NCI-H460 (cell line): ENCODE results near the gene TRPM1. TPM values are rescaled to one million over a fixed set of nuclear protein-coding genes. Genes with fewer than 3 reads are reported as not detected.

ENCODE experiments used
- DNase-seq: peaks from one replicate; pipeline ENCODE4 v3.0.0-alpha.2; 2016; ENCODE audit warnings: low read depth; ENCODE audit errors: extremely low read depth
- total RNA-seq: library from RNA; depleted of rRNA; stranded (reverse); fragments of >200 nt; shearing (Covaris generic); gene quantifications from 2 replicates; pipeline ENCODE4 v1.2.3, GENCODE V29; 2014

Gene TRPM1
- total RNA-seq, 1 experiment from 2014 or later, result not detected

DNA sequence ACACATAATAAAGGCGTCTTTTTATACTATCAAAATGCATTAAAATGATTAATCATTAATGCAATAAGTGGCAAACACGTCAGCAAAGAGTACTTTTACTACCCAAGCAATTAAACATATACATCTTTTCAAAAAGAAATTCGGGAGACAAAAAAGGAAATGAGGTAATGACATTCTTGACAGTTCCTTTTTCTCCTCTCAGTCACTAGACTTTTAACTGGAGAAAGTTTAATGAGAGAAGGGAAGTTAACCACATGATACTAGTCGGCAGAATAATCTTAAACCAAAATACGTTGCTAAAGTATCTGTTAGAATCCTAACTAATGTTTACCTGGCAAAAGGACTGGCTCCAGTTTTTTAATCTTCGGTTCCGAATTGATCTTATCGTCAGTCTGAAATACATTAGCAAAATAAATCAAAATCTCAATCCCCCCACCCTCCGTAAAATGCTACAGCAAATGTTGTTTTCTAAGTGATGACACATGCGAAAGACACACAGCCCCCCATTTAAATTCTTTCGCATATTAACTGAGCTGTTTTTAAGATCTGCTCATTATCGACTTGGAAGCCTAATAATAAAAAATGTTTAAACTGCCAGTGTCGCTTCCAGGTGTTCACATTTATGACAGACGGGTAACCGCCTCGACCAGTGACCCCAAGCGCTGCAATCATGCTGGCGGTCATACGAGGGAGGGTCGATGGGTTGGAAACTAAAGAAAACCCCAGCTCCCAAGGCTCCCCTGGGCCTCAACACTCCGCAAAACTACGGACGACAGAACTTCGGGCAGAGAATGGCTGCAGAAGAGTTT lies 110.9 kb downstream of the TRPM1 start:
- DNase-seq, result peak; percentile 4

DNA sequence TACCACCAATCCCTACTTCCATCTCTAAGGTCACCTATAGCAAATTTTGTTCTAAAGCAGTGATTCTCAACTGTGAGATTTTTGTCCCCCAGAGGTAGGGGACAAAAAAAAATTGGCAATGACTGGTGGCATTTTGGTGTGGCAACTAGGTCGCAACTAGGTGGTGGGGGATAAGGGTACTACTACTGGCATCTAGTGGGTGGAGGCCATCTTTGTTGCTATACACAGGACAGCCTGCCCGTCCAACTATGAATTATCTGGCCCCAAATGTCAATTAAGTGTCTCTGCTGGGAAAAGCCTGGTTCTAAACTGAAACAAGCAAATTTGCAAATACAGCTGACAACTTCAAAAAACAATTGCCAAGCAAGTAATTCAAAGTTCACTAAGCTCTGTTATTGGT lies 111.5 kb downstream of the TRPM1 start:
- DNase-seq, result no peak

DNA sequence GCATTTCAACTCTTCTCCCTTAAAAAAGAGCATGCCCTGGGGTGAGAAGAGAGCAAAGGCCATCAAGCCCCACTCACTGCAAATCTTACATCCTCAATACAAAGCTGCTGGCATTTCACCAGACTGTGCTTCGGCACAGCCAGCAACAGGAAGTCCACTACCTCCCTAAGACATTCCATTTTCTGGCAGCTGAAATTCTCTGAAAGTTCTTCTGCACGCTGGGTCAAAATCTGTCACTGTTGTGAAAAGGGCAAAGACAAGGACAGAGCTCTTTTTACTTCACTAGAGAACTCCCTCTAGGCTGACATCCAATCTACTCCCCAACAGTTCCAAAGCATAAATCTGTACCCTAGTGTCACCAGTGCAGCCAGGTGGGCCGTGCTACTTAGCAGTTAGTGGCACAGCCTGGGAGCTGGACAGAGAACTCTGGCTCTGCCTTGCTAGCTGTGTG lies 116.4 kb downstream of the TRPM1 start:
- no peak for DNase-seq

DNA sequence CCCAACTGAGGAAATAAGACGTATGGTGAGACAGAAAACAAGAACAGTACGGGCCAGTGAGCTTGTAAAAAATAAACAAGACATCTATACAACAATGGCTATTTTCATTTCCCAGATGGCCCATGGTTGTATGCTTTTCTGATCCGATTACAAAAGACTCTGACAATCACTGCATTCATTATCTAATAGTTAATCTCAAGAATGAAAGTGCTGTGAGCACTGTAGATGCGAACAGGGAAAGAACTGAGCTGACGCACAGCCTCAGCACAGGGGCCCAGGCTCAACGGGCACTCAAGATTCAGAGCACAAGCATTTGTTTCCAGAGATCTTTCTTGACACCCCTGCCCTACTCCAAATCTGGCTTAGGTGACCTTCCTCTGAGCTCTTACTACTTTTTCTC lies 117.0 kb downstream of the TRPM1 start:
- DNase-seq, result no peak

DNA sequence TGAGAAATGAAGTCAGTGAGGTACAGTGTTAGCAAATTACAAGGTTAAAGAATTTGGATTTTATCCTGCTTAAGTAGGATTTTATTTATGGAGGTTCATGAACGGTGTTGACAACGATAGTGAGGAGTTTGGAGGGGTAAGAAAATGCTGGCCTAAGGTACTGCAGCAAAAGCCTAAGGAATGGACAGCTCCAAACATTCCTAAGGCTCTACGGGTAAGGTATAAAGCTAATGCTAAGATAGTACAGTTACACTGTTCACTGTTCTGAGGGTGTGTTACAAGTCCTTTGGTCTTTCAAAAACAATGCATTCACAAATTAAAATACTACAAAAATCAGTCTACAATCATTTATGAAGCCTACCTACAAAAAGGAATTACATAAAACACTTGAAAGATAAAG lies 117.4 kb downstream of the TRPM1 start:
- DNase-seq, result no peak

DNA sequence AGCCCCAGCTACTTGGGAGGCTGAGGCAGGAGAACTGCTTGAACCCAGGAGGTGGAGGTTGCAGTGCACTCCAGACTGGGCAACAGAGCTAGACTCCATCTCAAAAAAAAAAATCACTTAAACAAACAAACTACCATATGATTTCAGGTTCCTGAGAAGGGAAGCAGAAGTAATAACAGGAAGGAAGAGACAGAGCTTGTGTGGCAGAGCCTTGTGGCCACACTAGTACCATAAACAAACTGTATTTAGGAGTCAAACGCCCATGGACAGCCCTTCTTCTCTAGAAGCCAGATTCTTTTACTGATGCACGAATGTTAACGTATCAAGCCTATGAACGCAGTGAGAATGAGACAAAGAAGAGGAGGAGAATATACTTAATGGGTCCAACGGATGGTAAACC lies 122.1 kb downstream of the TRPM1 start:
- DNase-seq, result no peak

DNA sequence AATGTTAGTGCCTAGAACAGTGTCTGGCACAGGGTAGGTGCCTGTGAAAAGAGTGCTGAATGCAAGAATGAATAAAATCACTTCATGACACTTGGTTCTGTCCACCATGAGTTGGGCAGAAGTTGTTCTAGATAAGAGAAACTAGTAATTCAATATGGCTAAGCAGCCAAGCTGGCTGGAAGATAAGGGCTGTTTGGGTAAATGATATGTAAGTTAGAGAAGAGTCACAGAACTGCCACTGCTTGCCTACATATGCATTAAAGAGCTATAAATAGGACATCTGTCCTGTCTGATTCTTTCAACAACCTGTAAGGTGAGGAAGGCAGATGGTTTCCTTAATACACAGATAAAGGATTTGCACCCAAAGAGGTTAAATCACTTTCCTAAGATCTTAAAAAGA lies 123.2 kb downstream of the TRPM1 start:
- DNase-seq, result no peak

DNA sequence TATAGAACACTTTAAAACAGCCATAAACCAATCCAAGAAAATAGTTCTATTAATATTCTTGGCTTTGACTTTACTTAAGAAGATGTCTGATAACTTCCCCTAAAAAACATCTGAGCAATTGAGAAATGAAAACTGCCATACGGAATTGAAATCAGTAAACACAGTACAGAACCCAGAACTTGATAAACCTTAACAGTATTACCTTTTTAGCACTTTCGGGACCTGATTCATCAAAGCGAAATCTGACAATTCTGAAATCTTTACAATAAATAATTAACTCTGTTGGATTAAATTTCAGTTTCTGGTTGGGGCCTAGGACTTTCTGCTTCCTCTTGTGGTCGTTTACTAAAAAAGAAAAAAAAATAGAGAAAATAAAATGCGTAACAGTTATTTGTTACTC lies 127.4 kb downstream of the TRPM1 start:
- DNase-seq, result no peak

DNA sequence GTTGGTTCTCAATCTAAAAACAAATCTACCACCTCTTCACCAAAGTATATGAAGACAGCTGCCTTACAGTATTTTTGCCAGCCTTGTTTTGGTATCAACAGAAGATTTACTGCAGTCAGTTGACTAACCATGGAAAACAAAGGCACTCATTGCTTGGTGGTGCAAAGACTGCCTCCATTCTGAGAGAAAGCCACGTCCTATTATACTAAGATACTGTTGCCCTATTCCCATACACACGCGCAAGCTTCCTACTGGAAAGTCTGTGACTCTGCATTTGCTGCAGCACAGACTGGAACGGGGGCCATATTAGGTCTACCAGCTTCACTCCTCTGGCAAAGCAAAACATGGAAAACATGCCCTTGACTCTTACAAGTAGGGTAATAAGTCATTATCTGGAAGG lies 128.1 kb downstream of the TRPM1 start:
- no peak for DNase-seq

DNA sequence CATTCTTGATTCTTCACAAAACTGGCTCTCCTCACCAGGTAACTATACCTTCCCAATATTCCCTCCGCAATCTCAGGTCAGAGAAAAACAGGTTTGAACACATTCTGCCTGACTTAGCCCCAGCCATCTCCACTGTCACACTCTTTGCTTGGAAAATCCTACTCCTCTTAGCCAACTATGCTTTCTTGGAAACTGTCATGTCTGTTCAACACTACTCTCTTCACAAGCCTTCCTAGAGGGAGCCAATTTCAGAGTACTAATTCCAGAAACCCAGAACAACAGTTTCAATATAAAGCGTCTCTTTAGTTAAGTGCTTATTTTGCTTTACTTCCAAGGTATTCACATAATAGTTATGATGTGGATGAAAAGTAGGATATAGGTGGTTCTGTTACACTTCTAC lies 131.8 kb downstream of the TRPM1 start:
- DNase-seq, result no peak

DNA sequence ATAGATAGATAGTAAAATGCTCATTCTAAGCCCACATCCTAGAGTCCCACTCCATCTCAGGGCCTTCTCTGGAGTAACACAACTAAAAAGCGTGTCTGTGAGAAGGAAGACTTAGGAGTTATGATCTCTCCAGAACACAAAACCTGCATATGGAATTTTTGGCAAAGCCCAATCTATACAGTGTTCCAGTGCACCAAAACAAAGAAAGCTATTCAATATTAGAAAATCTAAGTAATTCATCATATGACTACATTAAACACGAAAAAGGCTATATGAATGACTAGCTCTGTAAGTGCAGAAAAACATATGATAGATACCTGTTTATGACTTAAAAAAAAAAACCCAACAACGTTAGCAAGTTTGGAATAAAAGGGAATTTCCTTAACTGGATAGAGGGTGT lies 137.8 kb downstream of the TRPM1 start:
- DNase-seq, result no peak

DNA sequence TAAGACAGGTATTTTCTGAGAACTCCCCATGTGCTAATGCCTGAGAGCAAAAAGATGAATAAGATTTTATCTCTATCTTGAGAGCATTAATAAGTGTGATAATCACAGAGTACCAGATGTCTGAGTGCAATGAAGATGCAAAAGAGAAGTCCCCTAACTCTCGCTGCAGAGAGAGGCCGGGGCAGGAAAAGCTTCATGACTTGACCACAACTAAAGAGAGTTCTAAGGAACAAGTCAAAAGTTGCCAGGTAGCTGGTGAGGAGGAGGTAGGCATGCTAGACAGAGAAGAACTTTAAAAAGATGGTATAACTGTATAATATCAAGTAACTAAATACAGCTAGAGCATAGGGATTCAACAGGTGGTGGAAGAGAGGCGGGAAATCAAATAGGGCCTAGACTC lies 138.9 kb downstream of the TRPM1 start:
- DNase-seq, result no peak

DNA sequence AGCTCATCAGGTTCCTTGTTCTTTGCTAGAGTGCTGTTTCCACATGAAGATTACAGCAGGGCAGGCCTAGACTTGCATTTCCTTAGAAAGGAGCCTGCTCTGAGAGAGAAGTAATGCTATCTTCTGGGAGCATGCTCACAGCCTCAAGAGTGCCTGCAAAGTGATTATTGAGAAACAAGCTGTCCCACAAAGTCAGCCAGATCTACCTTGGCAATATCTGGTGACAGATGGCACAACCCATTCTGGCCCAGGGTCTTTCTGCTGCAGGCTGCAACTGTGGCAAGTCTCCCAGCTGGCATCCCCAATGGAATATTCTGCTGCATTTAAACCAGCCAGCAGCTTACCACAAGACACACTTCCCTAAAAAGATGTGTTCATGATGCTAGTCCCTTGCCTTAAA lies 139.4 kb downstream of the TRPM1 start:
- no peak for DNase-seq

DNA sequence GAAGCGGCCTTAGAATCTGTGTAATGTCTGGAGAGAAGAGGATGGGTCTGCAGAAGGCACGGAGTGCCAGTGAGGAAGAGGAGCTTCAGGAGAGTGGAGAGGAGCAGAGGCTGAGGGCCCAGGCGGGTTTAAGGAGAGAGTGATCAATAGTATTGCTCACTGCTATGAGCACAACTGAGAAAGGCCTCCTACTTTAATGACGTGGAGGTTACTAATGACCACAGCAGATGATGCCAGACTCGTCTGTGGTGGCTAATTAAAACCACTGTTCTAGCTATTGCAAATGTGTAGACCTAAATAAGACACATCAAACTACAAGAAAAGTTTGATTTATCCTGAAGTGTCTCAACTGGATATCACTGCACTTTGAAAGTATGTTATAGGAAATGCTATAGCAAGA lies 143.3 kb downstream of the TRPM1 start:
- DNase-seq, result no peak

DNA sequence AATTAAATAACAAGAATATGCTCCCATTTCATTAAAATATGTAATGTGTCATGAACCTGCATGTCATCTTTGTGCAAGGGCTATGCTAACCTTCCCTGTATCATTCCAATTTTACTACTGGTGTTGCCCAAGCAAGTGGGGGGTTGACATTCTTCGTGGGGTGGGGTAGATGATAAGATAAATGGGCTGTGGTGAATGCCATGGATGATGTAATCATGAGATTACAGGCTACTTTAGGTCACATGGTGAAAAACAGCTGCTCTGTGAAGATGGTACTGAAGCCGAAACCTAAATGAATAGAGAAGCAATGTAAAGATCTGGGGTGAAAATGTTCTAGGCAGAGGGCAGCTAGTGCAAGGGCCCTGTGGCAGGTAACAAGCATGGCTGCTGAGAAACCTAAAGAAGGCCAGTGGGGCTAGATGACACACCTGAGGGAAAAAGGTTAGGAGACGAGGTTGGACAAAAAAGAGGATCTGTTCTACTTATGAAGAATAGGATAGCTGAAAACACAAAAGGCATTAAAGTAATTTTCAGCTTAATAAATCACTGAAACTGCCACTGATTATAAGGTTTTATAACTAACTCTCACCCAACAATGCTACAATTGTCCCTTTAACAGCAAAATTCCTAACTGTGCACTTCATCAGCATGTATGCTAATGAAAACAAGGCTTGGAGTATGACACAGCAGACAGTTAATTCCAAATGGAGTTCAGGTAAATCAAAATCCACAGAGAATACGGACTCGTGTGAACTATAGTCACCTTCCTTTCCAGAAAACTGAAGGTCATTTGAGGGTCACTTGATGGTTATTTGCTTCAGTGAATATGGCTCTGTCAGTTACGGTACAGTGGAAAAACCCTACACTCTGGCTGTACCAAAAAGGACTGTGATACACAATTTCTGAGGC lies 145.1 kb downstream of the TRPM1 start:
- no peak for DNase-seq

DNA sequence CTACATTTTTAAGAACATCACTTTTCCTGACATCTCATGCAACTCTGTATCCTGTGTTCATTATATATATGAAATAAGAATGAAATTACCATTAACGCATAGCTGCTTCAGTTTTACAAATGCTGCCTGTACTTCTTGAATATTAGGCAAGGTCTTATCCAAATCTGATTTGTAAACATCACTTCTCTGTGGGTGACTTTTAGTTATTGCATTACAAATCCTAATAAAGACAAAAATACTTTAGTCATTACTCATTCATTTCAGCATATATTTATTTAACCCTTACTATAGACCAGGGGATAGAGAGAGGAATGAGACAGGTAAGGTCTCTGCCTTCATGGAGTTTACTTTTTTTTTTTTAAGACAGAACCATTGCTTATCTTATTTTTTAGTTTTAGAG lies 146.9 kb downstream of the TRPM1 start:
- DNase-seq, result no peak

DNA sequence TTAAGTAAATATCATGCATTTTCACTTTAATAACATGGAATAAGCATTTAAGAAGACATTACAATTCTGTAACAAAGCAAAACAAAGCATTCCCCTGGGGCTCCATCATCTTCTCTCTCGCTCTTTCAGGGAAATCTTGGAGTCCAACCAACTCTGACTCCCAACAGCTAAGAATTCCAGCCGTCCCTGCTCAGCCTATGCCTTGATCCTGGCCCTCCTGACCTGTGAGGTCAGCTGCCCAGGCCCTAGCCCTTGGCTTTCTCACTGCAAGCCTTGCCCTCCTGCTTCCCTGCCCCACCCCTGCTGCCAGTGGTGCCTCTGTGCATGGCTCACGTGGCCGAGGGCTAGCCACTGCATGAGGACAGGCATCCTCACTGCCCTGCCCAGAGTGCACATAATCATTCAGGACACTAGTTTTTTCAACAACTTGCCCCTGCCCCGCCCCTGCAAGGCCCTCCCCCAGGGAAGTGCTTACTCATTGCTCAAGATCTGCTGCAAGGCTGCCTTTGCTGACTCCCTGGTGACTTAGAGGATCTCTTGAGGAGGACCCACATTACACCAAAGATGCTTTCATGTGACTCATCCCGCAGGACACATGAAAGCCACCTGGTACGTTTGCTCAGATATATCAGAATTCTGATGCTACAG lies 147.7 kb downstream of the TRPM1 start:
- peak; percentile 53 for DNase-seq

DNA sequence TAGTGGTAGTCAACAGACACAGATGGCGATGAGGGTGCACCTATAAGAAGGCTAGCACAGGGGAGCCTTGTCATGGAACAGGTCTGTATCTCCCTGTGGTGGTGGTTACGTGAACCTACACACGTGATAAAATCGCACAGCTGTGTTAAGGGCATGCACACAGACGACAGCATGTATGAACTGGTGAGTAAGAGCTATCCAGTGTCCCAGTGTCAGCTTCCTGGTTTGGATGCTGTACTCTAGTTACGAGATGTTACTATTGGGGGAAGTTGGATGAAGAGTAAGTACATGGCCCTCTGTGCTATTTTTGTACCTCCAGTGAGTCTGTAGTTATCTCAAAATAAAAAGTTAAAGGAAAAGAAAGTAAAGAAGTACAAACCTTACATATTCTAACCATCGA lies 148.3 kb downstream of the TRPM1 start:
- DNase-seq, result no peak
